T-helper 2 cell treated with Interferon-gamma antibody and Interleukin-4, amounts not matched to agents 5 μg/mL and 100 μg/mL, for 36 hours (primary cell): ENCODE data around the gene ALPG.
A peak's percentile ranks its signal among the peaks of the same experiment; 100 is the strongest.
"Not testable (repeated sequence)": the region's sequence is repeated elsewhere in the genome, so short reads cannot be mapped to it uniquely, and the experiment has no call there.

ENCODE experiments used
- DNase-seq: peaks from one replicate; pipeline ENCODE4 v3.0.0; 2021; ENCODE audit warnings: low spot score
- H3K27ac Mint-ChIP-seq: one replicate; pipeline ENCODE4 v1.8.0; 2021; ENCODE audit warnings: mild to moderate bottlenecking, mixed read lengths
- H3K27me3 Mint-ChIP-seq: one replicate; pipeline ENCODE4 v1.8.0; 2021; ENCODE audit warnings: low read depth, mixed read lengths
- H3K36me3 Mint-ChIP-seq: one replicate; pipeline ENCODE4 v1.8.0; 2021; ENCODE audit warnings: low read depth, mixed read lengths
- H3K4me1 Mint-ChIP-seq: one replicate; pipeline ENCODE4 v1.8.0; 2021; ENCODE audit warnings: low read depth, mixed read lengths
- H3K4me3 Mint-ChIP-seq: one replicate; pipeline ENCODE4 v1.8.0; 2022; ENCODE audit warnings: mild to moderate bottlenecking, moderate library complexity, mixed read lengths
- H3K9me3 Mint-ChIP-seq: one replicate; pipeline ENCODE4 v1.8.0; 2021; ENCODE audit warnings: mixed read lengths

ALPG gene

GRCh38 chr2:232406556-232407310 is at the start of gene ALPG:
ALPG (plus strand) TSS chr2:232406844; CDS start chr2:232406895, 51 bp downstream.
- no peak within 1 kb of the TSS for H3K27ac Mint-ChIP-seq

GRCh38 chr2:232361646-232362045 is 45.0 kb upstream of the ALPG start:
- H3K4me3 Mint-ChIP-seq, result no peak overlapping the region
- no peak overlapping the region for H3K27ac Mint-ChIP-seq
- peaks cover 15% of the 10 kb centered on the region for H3K4me1 Mint-ChIP-seq
- peaks cover 5% of the 10 kb centered on the region for H3K27me3 Mint-ChIP-seq
- H3K9me3 Mint-ChIP-seq, result no peaks in the 10 kb centered on the region
- no peak for DNase-seq
- no peaks in the 10 kb centered on the region for H3K36me3 Mint-ChIP-seq

More at GRCh38 chr2:232406556-232407310, at the start of gene ALPG:
- H3K4me1 Mint-ChIP-seq, result no peaks in the 10 kb centered on the region
- no peaks in the 10 kb centered on the region for H3K9me3 Mint-ChIP-seq
- H3K36me3 Mint-ChIP-seq, result no peaks in the 10 kb centered on the region
- no peak within 1 kb of the TSS for H3K4me3 Mint-ChIP-seq
- DNase-seq, result no peak
- H3K27me3 Mint-ChIP-seq, result peaks cover 9% of the 10 kb centered on the region

- no peak for DNase-seq
- no peak overlapping the region for H3K4me3 Mint-ChIP-seq
- H3K27me3 Mint-ChIP-seq, result peaks cover 3% of the 10 kb centered on the region
- H3K36me3 Mint-ChIP-seq, result no peaks in the 10 kb centered on the region
- H3K4me1 Mint-ChIP-seq, result peaks cover 15% of the 10 kb centered on the region
- no peaks in the 10 kb centered on the region for H3K9me3 Mint-ChIP-seq
- H3K27ac Mint-ChIP-seq, result no peak overlapping the region
These were observed 44.3 kb upstream of the ALPG start for GRCh38 chr2:232362174-232362900.

- H3K9me3 Mint-ChIP-seq, H3K27me3 Mint-ChIP-seq, H3K36me3 Mint-ChIP-seq, DNase-seq: not testable (repeated sequence)
- Mint-ChIP-seq H3K4me3 (peak overlapping the region; percentile 83), H3K27ac (peak overlapping the region; percentile 80), H3K4me1 (peaks cover 15% of the 10 kb centered on the region)
These were observed 43.4 kb upstream of the ALPG start for GRCh38 chr2:232363064-232363783.

GRCh38 chr2:232363784-232364615 is 42.6 kb upstream of the ALPG start:
- no peaks in the 10 kb centered on the region for H3K27me3 Mint-ChIP-seq
- H3K9me3 Mint-ChIP-seq, result no peaks in the 10 kb centered on the region

GRCh38 chr2:232364806-232365594 is 41.6 kb upstream of the ALPG start:
- Mint-ChIP-seq H3K4me1 (peaks cover 15% of the 10 kb centered on the region), H3K27ac (peak overlapping the region; percentile 45)
- not testable (repeated sequence) for H3K9me3 Mint-ChIP-seq, H3K4me3 Mint-ChIP-seq, H3K27me3 Mint-ChIP-seq, H3K36me3 Mint-ChIP-seq, DNase-seq

More at GRCh38 chr2:232363784-232364615, 42.6 kb upstream of the ALPG start:
- peaks cover 15% of the 10 kb centered on the region for H3K4me1 Mint-ChIP-seq
- H3K36me3 Mint-ChIP-seq, result no peaks in the 10 kb centered on the region
- peak; percentile 13 for DNase-seq
- H3K4me3 Mint-ChIP-seq, result peak overlapping the region; percentile 83
- peak overlapping the region; percentile 80 for H3K27ac Mint-ChIP-seq

GRCh38 chr2:232365621-232366321 is 40.9 kb upstream of the ALPG start:
- no peaks in the 10 kb centered on the region for H3K27me3 Mint-ChIP-seq
- no peaks in the 10 kb centered on the region for H3K9me3 Mint-ChIP-seq
- no peaks in the 10 kb centered on the region for H3K36me3 Mint-ChIP-seq
- no peak for DNase-seq
- no peak overlapping the region for H3K27ac Mint-ChIP-seq
- H3K4me1 Mint-ChIP-seq, result peaks cover 15% of the 10 kb centered on the region
- no peak overlapping the region for H3K4me3 Mint-ChIP-seq

GRCh38 chr2:232366461-232366860 is 40.2 kb upstream of the ALPG start:
- not testable (repeated sequence) for H3K36me3 Mint-ChIP-seq, H3K4me3 Mint-ChIP-seq, H3K27me3 Mint-ChIP-seq, DNase-seq, H3K9me3 Mint-ChIP-seq, H3K27ac Mint-ChIP-seq
- H3K4me1 Mint-ChIP-seq, result peaks cover 15% of the 10 kb centered on the region

GRCh38 chr2:232367016-232367415 is 39.6 kb upstream of the ALPG start:
- H3K4me3 Mint-ChIP-seq, result no peak overlapping the region
- no peak for DNase-seq
- H3K27me3 Mint-ChIP-seq, result no peaks in the 10 kb centered on the region
- H3K4me1 Mint-ChIP-seq, result peaks cover 15% of the 10 kb centered on the region
- H3K36me3 Mint-ChIP-seq, result no peaks in the 10 kb centered on the region
- H3K9me3 Mint-ChIP-seq, result no peaks in the 10 kb centered on the region
- no peak overlapping the region for H3K27ac Mint-ChIP-seq

- no peak overlapping the region for H3K4me3 Mint-ChIP-seq
- H3K36me3 Mint-ChIP-seq, result no peaks in the 10 kb centered on the region
- no peak overlapping the region for H3K27ac Mint-ChIP-seq
- no peaks in the 10 kb centered on the region for H3K9me3 Mint-ChIP-seq
- DNase-seq, result no peak
- H3K27me3 Mint-ChIP-seq, result no peaks in the 10 kb centered on the region
- peaks cover 11% of the 10 kb centered on the region for H3K4me1 Mint-ChIP-seq
These were observed 38.9 kb upstream of the ALPG start for GRCh38 chr2:232367591-232368233.

GRCh38 chr2:232368311-232368731 is 38.3 kb upstream of the ALPG start:
- peaks cover 11% of the 10 kb centered on the region for H3K4me1 Mint-ChIP-seq
- no peak for DNase-seq
- no peak overlapping the region for H3K27ac Mint-ChIP-seq
- no peak overlapping the region for H3K4me3 Mint-ChIP-seq
- H3K36me3 Mint-ChIP-seq, result no peaks in the 10 kb centered on the region
- no peaks in the 10 kb centered on the region for H3K9me3 Mint-ChIP-seq
- no peaks in the 10 kb centered on the region for H3K27me3 Mint-ChIP-seq
